PC-9 (cell line): Measurements from ENCODE around the gene MYBPHL.

ENCODE experiments used
- CTCF ChIP-seq: fragments of 200-600 bp; sonication (generic); conservative IDR thresholded peaks from 2 replicates; pipeline ENCODE4 v1.6.1; 2017; ENCODE audit warnings: mixed run types, antibody characterized with exemption, mild to moderate bottlenecking, moderate library complexity
- EZH2 ChIP-seq: fragments of 200-600 bp; sonication (generic); IDR thresholded peaks from 2 replicates; pipeline ENCODE4 v1.8.0; 2017; ENCODE audit warnings: antibody characterized with exemption, low read depth

- TF ChIP-seq EZH2, result no peak
- no peak for TF ChIP-seq CTCF
Measured at GRCh38 chr1:109262231-109263055, 44.4 kb downstream of the MYBPHL start.
